ENCODE results near the gene LARP4.

- no peak for TF ChIP-seq CTCF (IDR thresholded peaks at IDR 0.05; ENCODE audit: insufficient read depth, low read depth, low read length)
- TF ChIP-seq EZH2 (IDR thresholded peaks at IDR 0.05; ENCODE audit: insufficient read depth, low read length), result no peak
These were observed 10.5 kb downstream of the LARP4 start for GRCh38 chr12:50411051-50411660.

All from astrocyte (in vitro differentiated cells and primary cell).